WTC11 (cell line): ENCODE data around the gene PET100.

Experiments used
- CTCF ChIP-seq: fragments of 200-600 bp; IDR thresholded peaks from 2 replicates; pipeline ENCODE4 v1.8.0; 2022; ENCODE audit warnings: antibody characterized with exemption
- GABPB1 ChIP-seq: sonication (generic); formaldehyde crosslinking; IDR thresholded peaks from 2 replicates; pipeline ENCODE4 v1.8.1; 2023; ENCODE audit warnings: mild to moderate bottlenecking, missing genetic modification reagents
- TEAD4 ChIP-seq: sonication (generic); formaldehyde crosslinking; IDR thresholded peaks from 2 replicates; pipeline ENCODE4 v1.8.0; 2022; ENCODE audit warnings: mild to moderate bottlenecking, missing genetic modification reagents

- no peak for TF ChIP-seq TEAD4
- TF ChIP-seq CTCF: no peak
- TF ChIP-seq GABPB1 (CRISPR knock-in tag): no peak
These were observed 16.2 kb downstream of the PET100 start for GRCh38 chr19:7645656-7646425.
